K562 (cell line): Measurements from ENCODE around the gene HTR2B. TPM values are rescaled to one million over a fixed set of nuclear protein-coding genes. Genes with fewer than 3 reads are reported as not detected.

Source experiments
- ATAC-seq: fragments of 200-7000 bp; cut with Tn5 transposase; 3 replicates; pipeline ENCODE4 v1.9.1; 2020; ENCODE audit warnings: moderate library complexity
- BruUV-seq: library from RNA; stranded (reverse); fragments of 400-500 nt; replicated peaks from 2 replicates; lab custom pipeline; 2021; lab: Mats Ljungman, UMichigan
- CTCF ChIA-PET: fragments of 300-600 bp; formaldehyde crosslinking; extraction: SDS; loops from one replicate; lab custom pipeline; 2021; ENCODE audit warnings: low intra/inter-chr PET ratio; lab: Yijun Ruan, JAX
- POLR2A ChIA-PET: fragments of 300-600, 350-650 bp; sonication (Branson Sonifier 250); formaldehyde crosslinking; extraction: SDS; loops from one replicate; lab custom pipeline; 2021; ENCODE audit warnings: antibody characterized with exemption, inconsistent platforms; lab: Yijun Ruan, JAX
- DNase-seq, 4 experiments: peaks; one replicate each; pipeline versions ENCODE4 v3.0.0 to v3.0.0-alpha.2; 2011 to 2018; ENCODE audit warnings: low spot score in 3 of 4, mixed read lengths in 3 of 4; ENCODE audit errors: extremely low read depth in 1 of 4
- FAIRE-seq: peaks from 2 replicates; lab custom pipeline; 2011; peaks lifted over from hg19 to GRCh38; lab: Jason Lieb, UNC
- H2AFZ ChIP-seq: 2 replicates; pipeline ENCODE4 v1.6.0; 2011; ENCODE audit warnings: low read depth, low read length, control low read depth, inconsistent platforms
- H3K27ac ChIP-seq: fragments of 200-600 bp; 3 replicates; pipeline ENCODE4 v1.8.0; 2011; ENCODE audit warnings: low read depth, mild to moderate bottlenecking, control low read depth, inconsistent platforms, low read length, moderate library complexity, mixed read lengths; ENCODE audit errors: extremely low read depth
- H3K27me3 ChIP-seq, 2 experiments: fragments of 300-600 bp in 1 of 2; 2 replicates in 1 of 2; 3 replicates in 1 of 2; pipeline versions ENCODE4 v1.6.0 to v1.8.0; 2011; ENCODE audit warnings: inconsistent platforms in 2 of 2, low read length in 2 of 2, mild to moderate bottlenecking in 1 of 2, mixed read lengths in 1 of 2, moderate library complexity in 1 of 2; ENCODE audit not compliant: control insufficient read depth in 2 of 2, insufficient read depth in 2 of 2
- H3K36me3 ChIP-seq: fragments of 300-600 bp; 3 replicates; pipeline ENCODE4 v1.8.0; 2011; ENCODE audit warnings: mild to moderate bottlenecking, low read length, inconsistent platforms; ENCODE audit not compliant: control insufficient read depth, insufficient read depth
- H3K4me1 ChIP-seq, 2 experiments: fragments of 200-600 bp in 1 of 2; replicated peaks in 1 of 2; 2 replicates in 1 of 2; 3 replicates in 1 of 2; pipeline versions ENCODE4 v1.5.1 to v1.8.0; 2011; ENCODE audit warnings: inconsistent platforms in 2 of 2, low read length in 2 of 2, mild to moderate bottlenecking in 1 of 2, mixed read lengths in 1 of 2, moderate library complexity in 1 of 2; ENCODE audit not compliant: control insufficient read depth in 2 of 2, insufficient read depth in 2 of 2
- H3K4me2 ChIP-seq: 2 replicates; pipeline ENCODE4 v1.6.1; 2011; ENCODE audit warnings: low read length, control low read depth, inconsistent platforms, mixed read lengths; ENCODE audit not compliant: insufficient read depth
- H3K4me3 ChIP-seq: fragments of 200-600 bp; sonication (generic), shearing (Covaris generic); 2 replicates; pipeline ENCODE4 v1.5.1; 2016; ENCODE audit warnings: control low read depth, inconsistent platforms
- H3K79me2 ChIP-seq: fragments of 200-600 bp; 3 replicates; pipeline ENCODE4 v1.8.0; 2011; ENCODE audit warnings: low read length, inconsistent platforms; ENCODE audit not compliant: control insufficient read depth, insufficient read depth
- H3K9ac ChIP-seq, 2 experiments: 2 replicates each; pipeline versions ENCODE4 v1.6.0 to v1.6.1; 2011; ENCODE audit warnings: low read depth in 2 of 2, low read length in 2 of 2, control low read depth in 1 of 2, inconsistent platforms in 1 of 2, mild to moderate bottlenecking in 1 of 2, mixed read lengths in 1 of 2; ENCODE audit not compliant: insufficient read depth in 1 of 2
- H3K9me1 ChIP-seq: one replicate; pipeline ENCODE4 v1.6.0; 2011; ENCODE audit warnings: inconsistent platforms, mild to moderate bottlenecking, low read length, moderate library complexity; ENCODE audit not compliant: control insufficient read depth, insufficient read depth
- H3K9me3 ChIP-seq: replicated peaks from 2 replicates; pipeline ENCODE4 v1.5.1; 2011; ENCODE audit warnings: low read depth, low read length, inconsistent platforms; ENCODE audit not compliant: control insufficient read depth, insufficient read depth
- H4K20me1 ChIP-seq: replicated peaks from 2 replicates; pipeline ENCODE4 v1.6.1; 2011; ENCODE audit warnings: low read length, inconsistent platforms, mixed read lengths; ENCODE audit not compliant: control insufficient read depth, insufficient read depth
- ATF6 ChIP-seq: sonication (generic); formaldehyde crosslinking; IDR thresholded peaks from 2 replicates; pipeline ENCODE4 v1.4.0; 2020; ENCODE audit warnings: mild to moderate bottlenecking, missing genetic modification reagents
- BMI1 ChIP-seq: fragments of 150-350 bp; IDR thresholded peaks from 2 replicates; pipeline ENCODE4 v1.6.1; 2014; ENCODE audit warnings: low read length
- CCAR2 ChIP-seq: fragments of 200-400 bp; formaldehyde crosslinking; IDR thresholded peaks from 2 replicates; pipeline ENCODE4 v1.6.1; 2017; ENCODE audit warnings: mild to moderate bottlenecking, low read depth, low read length
- DNMT1 ChIP-seq: fragments of 450-650 bp; IDR thresholded peaks from 2 replicates; pipeline ENCODE4 v1.6.1; 2016; ENCODE audit warnings: antibody characterized with exemption, mild to moderate bottlenecking
- DPF2 ChIP-seq: fragments of 450-650 bp; IDR thresholded peaks from 2 replicates; pipeline ENCODE4 v1.6.1; 2016
- FOXA3 ChIP-seq, 2 experiments: fragments of 450-650 bp in 1 of 2; sonication (generic) in 1 of 2; formaldehyde crosslinking; IDR thresholded peaks in 1 of 2; conservative IDR thresholded peaks in 1 of 2; 2 replicates each; pipeline versions ENCODE4 v1.4.0 to v1.8.0; 2020 to 2022; ENCODE audit warnings: mild to moderate bottlenecking in 2 of 2, missing genetic modification reagents in 1 of 2
- KDM2B ChIP-seq: fragments of 250-450 bp; sonication (Bioruptor Pico); IDR thresholded peaks from 2 replicates; pipeline ENCODE4 v1.8.0; 2021; ENCODE audit warnings: mild to moderate bottlenecking, moderate library complexity
- KLF10 ChIP-seq: fragments of 250-450 bp; sonication (Bioruptor Pico); IDR thresholded peaks from 2 replicates; pipeline ENCODE4 v1.6.1; 2021; ENCODE audit warnings: matching md5 sums
- NFIX ChIP-seq: fragments of 250-450 bp; sonication (Bioruptor Pico); IDR thresholded peaks from 2 replicates; pipeline ENCODE4 v1.4.0; 2020; ENCODE audit warnings: low read depth, mild to moderate bottlenecking, moderate library complexity
- POLR2AphosphoS2 ChIP-seq: IDR thresholded peaks from 2 replicates; pipeline ENCODE4 v1.6.1; 2012; ENCODE audit warnings: low read length, improper control_type of control experiment
- RBM15 ChIP-seq: fragments of 200-400 bp; formaldehyde crosslinking; IDR thresholded peaks from 2 replicates; pipeline ENCODE4 v1.6.1; 2018; ENCODE audit warnings: mild to moderate bottlenecking, low read length, moderate library complexity; ENCODE audit not compliant: insufficient read depth
- SAFB2 ChIP-seq: fragments of 200-400 bp; formaldehyde crosslinking; IDR thresholded peaks from 2 replicates; pipeline ENCODE4 v1.6.1; 2018; ENCODE audit warnings: borderline replicate concordance, low read length, low read depth, moderate library complexity; ENCODE audit not compliant: severe bottlenecking
- SREBF2 ChIP-seq: sonication (generic); formaldehyde crosslinking; IDR thresholded peaks from 2 replicates; pipeline ENCODE4 v1.4.0; 2020; ENCODE audit warnings: mild to moderate bottlenecking, missing genetic modification reagents
- SRSF9 ChIP-seq: fragments of 200-400 bp; formaldehyde crosslinking; IDR thresholded peaks from 2 replicates; pipeline ENCODE4 v1.6.1; 2017; ENCODE audit warnings: low read depth, low read length, borderline replicate concordance
- THRAP3 ChIP-seq: fragments of 450-650 bp; IDR thresholded peaks from 2 replicates; pipeline ENCODE4 v1.6.1; 2016; ENCODE audit warnings: mild to moderate bottlenecking, inconsistent platforms, borderline replicate concordance
- WHSC1 ChIP-seq: IDR thresholded peaks from one replicate; pipeline ENCODE4 v1.6.1; 2012; ENCODE audit warnings: low read length, control low read depth, inconsistent platforms
- ZC3H4 ChIP-seq: sonication (generic); formaldehyde crosslinking; IDR thresholded peaks from 2 replicates; pipeline ENCODE4 v1.9.0; 2021; ENCODE audit warnings: missing genetic modification reagents, borderline replicate concordance
- ZNF12 ChIP-seq: sonication (generic); formaldehyde crosslinking; IDR thresholded peaks from 2 replicates; pipeline ENCODE4 v1.4.0; 2020; ENCODE audit warnings: mild to moderate bottlenecking, missing genetic modification reagents
- ZNF347 ChIP-seq: fragments of 450-650 bp; formaldehyde crosslinking; IDR thresholded peaks from 2 replicates; pipeline ENCODE4 v1.4.0; 2020; ENCODE audit warnings: low read depth, mild to moderate bottlenecking, moderate library complexity
- ZNF75A ChIP-seq: fragments of 450-650 bp; formaldehyde crosslinking; IDR thresholded peaks from 2 replicates; pipeline ENCODE4 v1.4.0; 2020; ENCODE audit warnings: mild to moderate bottlenecking
- WGBS: fragments of 100-300 bp; shearing (Covaris generic); methylation state at CpG from one replicate; pipeline ENCODE4 v1.1.6; 2016; ENCODE audit warnings: low coverage, mixed read lengths; ENCODE audit not compliant: insufficient coverage; ENCODE audit errors: missing lambda C conversion rate; 5-methylcytosine and 5-hydroxymethylcytosine counted together
- in situ Hi-C: fragments of 300-500 bp; cut with MboI; formaldehyde crosslinking; loops from 4 replicates; pipeline ENCODE4 v1.15.0; 2018; ENCODE audit warnings: inconsistent platforms, mixed read lengths
- intact Hi-C: fragments of 100-400 bp; cut with micrococcal nuclease; formaldehyde crosslinking; loops from 2 replicates; pipeline ENCODE4 v1.14.2; 2022
- polyA plus RNA-seq, 8 experiments: library from polyadenylated mRNA; depleted of rRNA in 4 of 8; stranded (reverse) in 5 of 8; unstranded in 3 of 8; fragments of >200 nt; fragmentation: Nextera tagmentation in 2 of 8; fragmentation: Illumina TruSeq in 1 of 8; extraction: Ambion mirVana in 2 of 8; extraction: Trizol in 1 of 8; gene quantifications; 2 replicates each; pipeline versions ENCODE4 v1.2.1 to v1.2.3, GENCODE V29; 2011 to 2014; ENCODE audit warnings: inconsistent platforms in 1 of 8, missing spikeins in 1 of 8
- total RNA-seq, 7 experiments: library from RNA; depleted of rRNA in 6 of 7; stranded (reverse); fragments of >200 nt in 6 of 7; fragmentation: Illumina TruSeq in 2 of 7; extraction: Trizol in 2 of 7; gene quantifications; 2 replicates each; pipeline versions ENCODE4 v1.2.1 to v1.2.3, GENCODE V29; 2011 to 2021; ENCODE audit warnings: low replicate concordance in 1 of 7

Gene HTR2B
- total and polyA plus RNA-seq, 9 of the 15 experiments (the other 6 are each of a cell fraction or from before 2014, with no cell fraction given) = not detected

- CTCF ChIA-PET = no interaction called here
- in situ Hi-C loops = no loop called here
- 92% methylated on average over 1 of the region's 1 CpG for WGBS
Measured at GRCh38 chr2:231133365-231134099, 8.7 kb upstream of the HTR2B start.

More at GRCh38 chr2:231133365-231134099, 8.7 kb upstream of the HTR2B start:
- H3K4me3 ChIP-seq = no peak overlapping the region
- no peak overlapping the region for H3K9ac ChIP-seq
- intact Hi-C loops = no loop called here
- ATAC-seq (no peak), DNase-seq (no peak), FAIRE-seq (no peak)
- TF ChIP-seq ZC3H4 (CRISPR knock-in tag) = no peak
- TF ChIP-seq WHSC1 = no peak
- no peak for TF ChIP-seq ZNF75A (CRISPR knock-in tag)
- TF ChIP-seq SRSF9 = no peak
- no peak for TF ChIP-seq THRAP3
- no peak for TF ChIP-seq FOXA3 (CRISPR knock-in tag; conservative IDR thresholded peaks at IDR 0.05 in 1 of 2, IDR thresholded peaks at IDR 0.05 in 1 of 2)
- TF ChIP-seq POLR2AphosphoS2 = no peak
- TF ChIP-seq SREBF2 (CRISPR knock-in tag) = no peak
- TF ChIP-seq CCAR2 = no peak
- no peak for TF ChIP-seq KDM2B
- TF ChIP-seq ZNF12 (CRISPR knock-in tag) = no peak
- TF ChIP-seq BMI1 = no peak
- no peak for TF ChIP-seq ATF6 (CRISPR knock-in tag)
- no peak for TF ChIP-seq SAFB2
- TF ChIP-seq NFIX (CRISPR knock-in tag) = no peak
- TF ChIP-seq DNMT1 = no peak
- no peak for TF ChIP-seq RBM15
- no peak for TF ChIP-seq DPF2
- no peak for TF ChIP-seq KLF10 (CRISPR knock-in tag)
- no peak for TF ChIP-seq ZNF347 (CRISPR knock-in tag)
- no peak overlapping the region for H3K27ac ChIP-seq
- H2AFZ ChIP-seq = no peak overlapping the region
- POLR2A ChIA-PET = no interaction called here
- no peaks in the 10 kb centered on the region for H3K9me1 ChIP-seq
- H3K4me1 ChIP-seq = no peaks in the 10 kb centered on the region
- H3K4me2 ChIP-seq = no peak overlapping the region
- H3K36me3 ChIP-seq = peaks cover 14% of the 10 kb centered on the region; the same call in 1 of the 3 replicates
- H4K20me1 ChIP-seq = no peaks in the 10 kb centered on the region
- H3K9me3 ChIP-seq = no peaks in the 10 kb centered on the region
- H3K27me3 ChIP-seq = no peaks in the 10 kb centered on the region
- BruUV-seq = no TSS peak
- H3K79me2 ChIP-seq = peaks cover 12% of the 10 kb centered on the region; the same call in 2 of the 3 replicates
